HG02970 (cell line): ENCODE results near the gene ZFYVE9.
"Not testable (repeated sequence)": the region's sequence is repeated elsewhere in the genome, so short reads cannot be mapped to it uniquely, and the experiment has no call there.

Source experiments
- ATAC-seq: cut with Tn5 transposase; IDR thresholded peaks from one replicate; pipeline ENCODE4 v1.9.1; 2021; ENCODE audit warnings: mild to moderate bottlenecking, moderate library complexity, moderate number of reproducible peaks; ENCODE audit not compliant: unreplicated experiment, low FRiP score

The ZFYVE9 gene

GRCh38 chr1:52150445-52150844, 8.6 kb downstream of the ZFYVE9 start:
- not testable (repeated sequence) for ATAC-seq

- no peak for ATAC-seq
Observed at GRCh38 chr1:52150946-52151345, 9.1 kb downstream of the ZFYVE9 start.

GRCh38 chr1:52152572-52152971, 10.7 kb downstream of the ZFYVE9 start:
- no peak for ATAC-seq

- no peak for ATAC-seq
Observed at GRCh38 chr1:52153010-52153409, 11.1 kb downstream of the ZFYVE9 start.

- no peak for ATAC-seq
Observed at GRCh38 chr1:52153898-52154297, 12.0 kb downstream of the ZFYVE9 start.

GRCh38 chr1:52156460-52156859, 14.6 kb downstream of the ZFYVE9 start:
- ATAC-seq: no peak

GRCh38 chr1:52157582-52157981, 15.7 kb downstream of the ZFYVE9 start:
- no peak for ATAC-seq

GRCh38 chr1:52158218-52158617, 16.3 kb downstream of the ZFYVE9 start:
- ATAC-seq: no peak

GRCh38 chr1:52159033-52159789, 17.3 kb downstream of the ZFYVE9 start:
- ATAC-seq: no peak

- ATAC-seq: no peak
Observed at GRCh38 chr1:52162947-52163346, 21.1 kb downstream of the ZFYVE9 start.

GRCh38 chr1:52164604-52165003, 22.7 kb downstream of the ZFYVE9 start:
- ATAC-seq: no peak

- ATAC-seq: no peak
Observed at GRCh38 chr1:52166996-52167753, 25.3 kb downstream of the ZFYVE9 start.

GRCh38 chr1:52168373-52169080, 26.6 kb downstream of the ZFYVE9 start:
- no peak for ATAC-seq

- ATAC-seq: not testable (repeated sequence)
Observed at GRCh38 chr1:52171149-52171548, 29.3 kb downstream of the ZFYVE9 start.

- no peak for ATAC-seq
Observed at GRCh38 chr1:52179073-52179472, 37.2 kb downstream of the ZFYVE9 start.

- no peak for ATAC-seq
Observed at GRCh38 chr1:52180176-52180575, 38.3 kb downstream of the ZFYVE9 start.

GRCh38 chr1:52181759-52182158, 39.9 kb downstream of the ZFYVE9 start:
- ATAC-seq: not testable (repeated sequence)

GRCh38 chr1:52182328-52182727, 40.4 kb downstream of the ZFYVE9 start:
- not testable (repeated sequence) for ATAC-seq

GRCh38 chr1:52182874-52183400, 41.0 kb downstream of the ZFYVE9 start:
- ATAC-seq: no peak

GRCh38 chr1:52186449-52186848, 44.6 kb downstream of the ZFYVE9 start:
- no peak for ATAC-seq

GRCh38 chr1:52189898-52190480, 48.1 kb downstream of the ZFYVE9 start:
- ATAC-seq: no peak
